ENCODE results near the gene ADTRP.
A peak's percentile ranks its signal among the peaks of the same experiment; 100 is the strongest.

Gene ADTRP

GRCh38 chr6:11798096-11798495 lies 19.5 kb upstream of the ADTRP start:
- no peaks in the 10 kb centered on the region for H3K36me3 ChIP-seq (ENCODE audit: insufficient read depth)
- TF ChIP-seq CTCF (conservative IDR thresholded peaks at IDR 0.05; ENCODE audit: low read depth, low read length), result no peak
- no peak overlapping the region for H3K4me3 ChIP-seq (IDR thresholded peaks at IDR 0.05; ENCODE audit: insufficient read depth, low read depth, low read length)
- no peaks in the 10 kb centered on the region for H3K27me3 ChIP-seq (ENCODE audit: insufficient read depth, low read depth)
- H3K4me2 ChIP-seq, result no peak overlapping the region
- H4K20me1 ChIP-seq (ENCODE audit: insufficient read depth), result no peaks in the 10 kb centered on the region
- H3K9ac ChIP-seq, result no peak overlapping the region
- no peak overlapping the region for H3K27ac ChIP-seq
- no peak overlapping the region for H2AFZ ChIP-seq (ENCODE audit: low read depth)
- H3K79me2 ChIP-seq (ENCODE audit: insufficient read depth, low read depth), result no peaks in the 10 kb centered on the region
- peaks cover 36% of the 10 kb centered on the region for H3K4me1 ChIP-seq (ENCODE audit: low read depth, poor library complexity, severe bottlenecking)

- Histone ChIP-seq H3K79me2 (ENCODE audit: insufficient read depth, low read depth) (no peaks in the 10 kb centered on the region), H3K27ac (no peak overlapping the region), H3K9ac (no peak overlapping the region), H2AFZ (ENCODE audit: low read depth) (no peak overlapping the region), H3K36me3 (ENCODE audit: insufficient read depth) (no peaks in the 10 kb centered on the region), H3K4me2 (no peak overlapping the region), H3K4me3 (IDR thresholded peaks at IDR 0.05; ENCODE audit: insufficient read depth, low read depth, low read length) (no peak overlapping the region), H3K4me1 (ENCODE audit: low read depth, poor library complexity, severe bottlenecking) (peaks cover 48% of the 10 kb centered on the region), H4K20me1 (ENCODE audit: insufficient read depth) (no peaks in the 10 kb centered on the region), H3K27me3 (ENCODE audit: insufficient read depth, low read depth) (no peaks in the 10 kb centered on the region)
- TF ChIP-seq CTCF (conservative IDR thresholded peaks at IDR 0.05; ENCODE audit: low read depth, low read length), result no peak
These were observed 18.2 kb upstream of the ADTRP start for GRCh38 chr6:11796829-11797228.

- no peaks in the 10 kb centered on the region for H3K79me2 ChIP-seq (ENCODE audit: insufficient read depth, low read depth)
- peak overlapping the region; percentile 67; the same call in 1 of the 2 replicates for H3K27ac ChIP-seq
- no peak overlapping the region for H3K4me3 ChIP-seq (IDR thresholded peaks at IDR 0.05; ENCODE audit: insufficient read depth, low read depth, low read length)
- H3K36me3 ChIP-seq (ENCODE audit: insufficient read depth), result no peaks in the 10 kb centered on the region
- peak overlapping the region; percentile 75 for H3K4me2 ChIP-seq
- H4K20me1 ChIP-seq (ENCODE audit: insufficient read depth), result no peaks in the 10 kb centered on the region
- no peak overlapping the region; the same call in 1 of the 2 replicates for H3K9ac ChIP-seq
- H3K4me1 ChIP-seq (ENCODE audit: low read depth, poor library complexity, severe bottlenecking), result peaks cover 54% of the 10 kb centered on the region
- no peaks in the 10 kb centered on the region for H3K27me3 ChIP-seq (ENCODE audit: insufficient read depth, low read depth)
- H2AFZ ChIP-seq (ENCODE audit: low read depth), result peak overlapping the region; percentile 26
- no peak for TF ChIP-seq CTCF (conservative IDR thresholded peaks at IDR 0.05; ENCODE audit: low read depth, low read length)
These were observed 16.8 kb upstream of the ADTRP start for GRCh38 chr6:11795403-11795802.

GRCh38 chr6:11793277-11793676 lies 14.7 kb upstream of the ADTRP start:
- no peaks in the 10 kb centered on the region for H4K20me1 ChIP-seq (ENCODE audit: insufficient read depth)
- no peak overlapping the region for H3K4me3 ChIP-seq (IDR thresholded peaks at IDR 0.05; ENCODE audit: insufficient read depth, low read depth, low read length)
- no peaks in the 10 kb centered on the region for H3K79me2 ChIP-seq (ENCODE audit: insufficient read depth, low read depth)
- H3K36me3 ChIP-seq (ENCODE audit: insufficient read depth), result no peaks in the 10 kb centered on the region
- no peaks in the 10 kb centered on the region for H3K27me3 ChIP-seq (ENCODE audit: insufficient read depth, low read depth)
- H3K9ac ChIP-seq, result no peak overlapping the region
- H2AFZ ChIP-seq (ENCODE audit: low read depth), result peak overlapping the region; percentile 2; the same call in 1 of the 2 replicates
- peak overlapping the region; percentile 37 for H3K27ac ChIP-seq
- H3K4me2 ChIP-seq, result peak overlapping the region; percentile 38
- no peak for TF ChIP-seq CTCF (conservative IDR thresholded peaks at IDR 0.05; ENCODE audit: low read depth, low read length)
- peaks cover 54% of the 10 kb centered on the region for H3K4me1 ChIP-seq (ENCODE audit: low read depth, poor library complexity, severe bottlenecking)

Measured in KMS-11 (cell line).